ENCODE results near the gene AKNAD1. TPM values are rescaled to one million over a fixed set of nuclear protein-coding genes. Genes with fewer than 3 reads are reported as not detected.

AKNAD1 gene
- total RNA-seq, 1 experiment from 2014 or later: 0.21 TPM

DNA sequence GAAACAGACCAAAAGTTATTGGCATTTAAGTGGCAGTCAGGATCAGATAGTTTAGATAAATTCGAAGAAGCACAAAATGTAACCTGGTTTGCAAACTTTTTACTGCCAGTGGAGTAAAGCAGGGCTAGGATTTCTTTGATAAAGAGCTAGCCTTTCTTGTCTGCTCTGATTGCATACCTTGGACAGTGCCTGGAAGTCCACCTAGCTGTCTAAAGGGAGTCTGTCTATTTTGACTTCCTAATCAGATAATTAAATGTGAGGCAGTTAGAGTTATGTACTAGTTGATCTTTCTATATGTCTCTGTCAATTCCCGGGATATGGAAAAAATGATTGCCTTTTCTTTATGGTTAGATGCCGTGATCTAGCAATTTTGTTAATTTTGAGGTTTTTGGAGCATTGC, 24.0 kb upstream of the AKNAD1 start:
- DNase-seq (ENCODE audit: low read depth in 1 of 2, low spot score in 2 of 2): no peak
- no peak overlapping the region for H3K4me3 ChIP-seq
- no peak overlapping the region for H3K27ac ChIP-seq
- peaks cover 7% of the 10 kb centered on the region for H3K36me3 ChIP-seq
- no peaks in the 10 kb centered on the region for H3K9me3 ChIP-seq (replicated peaks)
- no peaks in the 10 kb centered on the region for H3K27me3 ChIP-seq (replicated peaks)
- H3K4me1 ChIP-seq (replicated peaks): peaks cover 8% of the 10 kb centered on the region; the same call in 1 of the 2 replicates

- H3K4me3 ChIP-seq: no peak overlapping the region
- H3K27ac ChIP-seq: no peak overlapping the region
- no peaks in the 10 kb centered on the region for H3K27me3 ChIP-seq (replicated peaks)
- H3K4me1 ChIP-seq (replicated peaks): peaks cover 8% of the 10 kb centered on the region; the same call in 1 of the 2 replicates
- no peaks in the 10 kb centered on the region for H3K9me3 ChIP-seq (replicated peaks)
- no peak for DNase-seq (ENCODE audit: low read depth in 1 of 2, low spot score in 2 of 2)
- peaks cover 7% of the 10 kb centered on the region for H3K36me3 ChIP-seq
Observed at GRCh38 chr1:108878678-108879077, 21.8 kb upstream of the AKNAD1 start.

DNA sequence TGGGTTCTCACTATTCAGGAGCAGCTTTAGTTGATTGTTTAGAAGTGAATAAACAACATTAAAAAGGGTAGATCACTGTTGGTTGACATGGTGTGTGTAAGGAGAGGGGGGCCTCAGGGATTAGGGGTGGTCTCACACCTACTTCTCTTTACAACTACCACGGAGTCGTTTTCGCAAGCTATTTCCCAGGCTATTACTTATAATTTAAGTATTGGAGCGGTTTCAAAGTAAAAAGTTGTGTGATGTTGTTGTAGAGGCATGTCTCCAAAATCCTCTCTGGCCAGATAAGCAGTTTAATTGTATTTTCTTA, 21.2 kb upstream of the AKNAD1 start:
- DNase-seq (ENCODE audit: low read depth in 1 of 2, low spot score in 2 of 2): peak in 1 of 2 experiments; percentile 17
- H3K4me1 ChIP-seq (replicated peaks): peaks cover 8% of the 10 kb centered on the region; the same call in 1 of the 2 replicates
- peaks cover 6% of the 10 kb centered on the region for H3K36me3 ChIP-seq
- H3K9me3 ChIP-seq (replicated peaks): no peaks in the 10 kb centered on the region
- H3K4me3 ChIP-seq: peak overlapping the region; percentile 91
- H3K27ac ChIP-seq: no peak overlapping the region
- no peaks in the 10 kb centered on the region for H3K27me3 ChIP-seq (replicated peaks)

GRCh38 chr1:108877348-108878159, 20.7 kb upstream of the AKNAD1 start:
- H3K27ac ChIP-seq: peak overlapping the region; percentile 54
- H3K4me1 ChIP-seq (replicated peaks): peaks cover 8% of the 10 kb centered on the region; the same call in 1 of the 2 replicates
- H3K4me3 ChIP-seq: peak overlapping the region; percentile 91
- no peaks in the 10 kb centered on the region for H3K9me3 ChIP-seq (replicated peaks)
- H3K27me3 ChIP-seq (replicated peaks): no peaks in the 10 kb centered on the region
- H3K36me3 ChIP-seq: peaks cover 3% of the 10 kb centered on the region
- DNase-seq (ENCODE audit: low read depth in 1 of 2, low spot score in 2 of 2): peak in 1 of 2 experiments; percentile 51

- H3K36me3 ChIP-seq: no peaks in the 10 kb centered on the region
- H3K9me3 ChIP-seq (replicated peaks): no peaks in the 10 kb centered on the region
Observed at GRCh38 chr1:108871050-108871724, 14.3 kb upstream of the AKNAD1 start.

DNA sequence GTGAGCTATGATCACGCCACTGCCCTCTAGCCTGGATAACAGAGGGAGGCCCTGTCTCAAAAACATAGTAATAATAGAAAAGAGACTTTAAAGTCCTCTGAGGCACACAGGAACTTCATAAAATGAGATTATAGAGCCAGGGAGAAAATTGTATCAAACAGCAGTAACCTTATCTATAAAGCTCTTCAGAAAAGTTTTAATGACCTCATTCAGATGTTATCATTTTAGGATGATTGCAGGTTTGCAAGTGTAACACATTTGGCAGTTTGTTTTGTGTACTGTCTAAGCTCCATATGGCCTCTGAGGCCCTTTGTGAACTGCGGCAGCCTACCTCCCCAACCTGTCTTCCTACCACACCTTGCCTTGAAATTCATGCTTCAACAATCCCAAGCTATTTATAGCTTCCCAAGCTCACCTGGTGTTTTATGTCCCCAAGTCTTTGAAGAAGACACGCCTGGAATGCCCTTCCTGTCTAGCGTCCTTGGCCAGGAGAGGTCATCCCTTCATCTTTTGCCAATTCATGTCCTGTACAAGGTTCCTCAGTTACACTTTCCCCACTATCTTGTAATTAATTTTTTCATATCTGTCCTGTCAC, 8.5 kb upstream of the AKNAD1 start:
- Histone ChIP-seq H3K36me3 (no peaks in the 10 kb centered on the region), H3K27ac (no peak overlapping the region), H3K27me3 (replicated peaks) (no peaks in the 10 kb centered on the region), H3K4me3 (no peak overlapping the region), H3K4me1 (replicated peaks) (no peaks in the 10 kb centered on the region), H3K9me3 (replicated peaks) (no peaks in the 10 kb centered on the region)
- no peak for DNase-seq (ENCODE audit: low read depth in 1 of 2, low spot score in 2 of 2)

More at GRCh38 chr1:108871050-108871724, 14.3 kb upstream of the AKNAD1 start:
- no peaks in the 10 kb centered on the region for H3K4me1 ChIP-seq (replicated peaks)
- no peak for DNase-seq (ENCODE audit: low read depth in 1 of 2, low spot score in 2 of 2)
- no peak overlapping the region for H3K4me3 ChIP-seq
- H3K27ac ChIP-seq: no peak overlapping the region
- no peaks in the 10 kb centered on the region for H3K27me3 ChIP-seq (replicated peaks)

DNA sequence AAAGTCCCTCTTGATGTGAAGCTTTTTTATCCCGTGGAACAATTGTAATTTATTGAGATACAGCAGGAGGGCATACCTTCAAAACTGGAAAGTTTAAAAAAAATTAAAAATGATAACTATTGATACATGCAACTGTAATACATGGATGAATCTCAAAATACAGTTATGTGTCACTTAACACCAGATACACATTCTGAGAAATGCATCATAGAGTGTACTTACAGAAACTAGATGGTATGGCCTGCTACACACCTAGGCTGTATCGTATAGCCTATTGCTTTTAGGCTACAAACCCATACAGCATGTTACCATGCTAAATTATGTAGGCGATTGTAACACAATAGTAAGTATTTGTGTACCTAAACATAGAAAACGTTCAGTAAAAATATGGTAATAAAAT, 7.1 kb upstream of the AKNAD1 start:
- Histone ChIP-seq H3K9me3 (replicated peaks) (no peaks in the 10 kb centered on the region), H3K27me3 (replicated peaks) (no peaks in the 10 kb centered on the region), H3K4me1 (replicated peaks) (no peaks in the 10 kb centered on the region), H3K27ac (no peak overlapping the region), H3K4me3 (no peak overlapping the region), H3K36me3 (no peaks in the 10 kb centered on the region)
- no peak for DNase-seq (ENCODE audit: low read depth in 1 of 2, low spot score in 2 of 2)

GRCh38 chr1:108862698-108863477, 6.0 kb upstream of the AKNAD1 start:
- no peaks in the 10 kb centered on the region for H3K4me1 ChIP-seq (replicated peaks)
- H3K27ac ChIP-seq: no peak overlapping the region
- no peaks in the 10 kb centered on the region for H3K27me3 ChIP-seq (replicated peaks)
- DNase-seq (ENCODE audit: low read depth in 1 of 2, low spot score in 2 of 2): no peak
- no peaks in the 10 kb centered on the region for H3K9me3 ChIP-seq (replicated peaks)
- H3K4me3 ChIP-seq: no peak overlapping the region
- no peaks in the 10 kb centered on the region for H3K36me3 ChIP-seq

DNA sequence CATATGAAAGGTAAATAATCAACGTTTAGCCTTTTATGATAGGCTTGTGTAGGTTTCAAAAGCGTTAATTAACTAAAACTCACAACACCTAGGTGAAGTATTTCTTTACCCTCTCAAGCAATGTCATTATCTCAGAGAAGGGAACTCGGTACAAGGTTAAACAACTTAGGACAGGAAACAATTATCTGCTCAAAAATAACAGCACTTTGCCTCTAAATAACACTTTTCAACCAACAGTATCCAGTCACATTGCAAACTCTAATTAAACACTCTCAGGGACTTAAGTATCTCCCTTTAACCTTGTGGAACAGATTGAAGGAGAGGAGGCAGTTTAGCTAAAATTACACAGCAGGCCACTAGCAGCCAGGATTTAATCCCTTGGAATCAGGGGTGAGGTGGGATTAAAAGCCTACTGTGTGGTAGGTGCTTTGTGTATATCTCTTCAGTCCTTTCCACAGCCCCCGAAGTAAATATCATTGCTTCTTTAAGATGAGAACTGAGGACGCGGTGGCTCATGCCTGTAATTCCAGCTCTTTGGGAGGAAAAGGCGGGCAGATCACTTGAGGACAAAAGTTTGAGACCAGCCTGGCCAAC, 5.2 kb upstream of the AKNAD1 start:
- no peak overlapping the region for H3K4me3 ChIP-seq
- H3K36me3 ChIP-seq: no peaks in the 10 kb centered on the region

GRCh38 chr1:108861566-108861965, 4.7 kb upstream of the AKNAD1 start:
- Histone ChIP-seq H3K36me3 (no peaks in the 10 kb centered on the region), H3K27ac (no peak overlapping the region), H3K27me3 (replicated peaks) (no peaks in the 10 kb centered on the region), H3K9me3 (replicated peaks) (no peaks in the 10 kb centered on the region), H3K4me3 (no peak overlapping the region), H3K4me1 (replicated peaks) (no peaks in the 10 kb centered on the region)
- no peak for DNase-seq (ENCODE audit: low read depth in 1 of 2, low spot score in 2 of 2)

More for the DNA sequence above, 5.2 kb upstream of the AKNAD1 start:
- Histone ChIP-seq H3K27ac (no peak overlapping the region), H3K4me1 (replicated peaks) (no peaks in the 10 kb centered on the region), H3K9me3 (replicated peaks) (no peaks in the 10 kb centered on the region), H3K27me3 (replicated peaks) (no peaks in the 10 kb centered on the region)
- no peak for DNase-seq (ENCODE audit: low read depth in 1 of 2, low spot score in 2 of 2)

- Histone ChIP-seq H3K27me3 (replicated peaks) (no peaks in the 10 kb centered on the region), H3K27ac (no peak overlapping the region), H3K4me1 (replicated peaks) (no peaks in the 10 kb centered on the region), H3K9me3 (replicated peaks) (no peaks in the 10 kb centered on the region), H3K4me3 (no peak overlapping the region), H3K36me3 (no peaks in the 10 kb centered on the region)
- DNase-seq (ENCODE audit: low read depth in 1 of 2, low spot score in 2 of 2): no peak
Observed at GRCh38 chr1:108860190-108860907, 3.5 kb upstream of the AKNAD1 start.

DNA sequence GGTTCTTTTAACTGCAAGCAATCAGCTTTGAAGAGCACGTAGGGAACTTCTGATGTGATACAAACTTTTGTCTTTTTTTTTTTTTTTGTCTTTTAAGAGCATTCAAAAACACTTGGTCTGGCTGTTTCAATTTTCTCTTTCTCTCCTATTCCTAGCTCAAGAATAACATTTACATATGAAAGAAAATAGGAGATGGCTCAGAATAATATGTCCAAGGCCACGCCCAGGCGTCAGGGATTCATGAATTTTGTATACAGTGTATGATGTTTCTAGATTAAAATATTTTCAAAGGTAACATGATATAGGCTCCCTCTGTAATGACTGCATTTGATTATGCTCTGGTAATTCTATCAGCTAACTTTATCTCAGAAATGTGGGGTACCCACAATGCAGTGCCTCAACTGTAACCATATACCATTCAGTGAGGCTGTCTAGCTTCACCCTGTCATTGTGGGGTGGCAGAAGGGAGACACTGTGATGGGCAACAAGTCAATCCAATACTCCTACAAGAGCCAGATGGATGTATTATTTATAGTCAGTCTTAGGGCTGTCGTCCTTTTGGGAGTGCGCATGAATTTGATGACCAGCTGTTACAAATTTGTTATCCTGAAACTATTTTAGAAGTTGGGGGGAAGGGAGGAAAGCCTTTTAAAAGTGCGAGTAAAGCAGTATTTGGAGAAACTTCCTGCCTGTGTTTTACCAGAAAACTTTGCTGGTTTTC, 1.5 kb upstream of the AKNAD1 start:
- H3K27ac ChIP-seq: no peak overlapping the region
- H3K36me3 ChIP-seq: no peaks in the 10 kb centered on the region
- no peak for DNase-seq (ENCODE audit: low read depth in 1 of 2, low spot score in 2 of 2)
- H3K4me1 ChIP-seq (replicated peaks): peaks cover 12% of the 10 kb centered on the region
- H3K27me3 ChIP-seq (replicated peaks): no peaks in the 10 kb centered on the region
- H3K4me3 ChIP-seq: no peak overlapping the region
- H3K9me3 ChIP-seq (replicated peaks): no peaks in the 10 kb centered on the region
